HL-60 (cell line): Measurements from ENCODE around the gene GNG3.
A peak's percentile ranks its signal among the peaks of the same experiment; 100 is the strongest.
"Not testable (repeated sequence)": the region's sequence is repeated elsewhere in the genome, so short reads cannot be mapped to it uniquely, and the experiment has no call there.

ENCODE experiments used
- DNase-seq, 2 experiments: peaks; one replicate each; pipeline ENCODE4 v3.0.0-alpha.2; 2010 to 2020; ENCODE audit warnings: low read depth in 1 of 2, low spot score in 1 of 2
- H3K27ac ChIP-seq: fragments of 250-450 bp; sonication (Bioruptor Pico); replicated peaks from 2 replicates; pipeline ENCODE4 v1.5.1; 2020; ENCODE audit warnings: mild to moderate bottlenecking, moderate library complexity
- H3K27me3 ChIP-seq: fragments of 250-450 bp; sonication (Bioruptor Pico); 2 replicates; pipeline ENCODE4 v1.5.1; 2021; ENCODE audit warnings: mild to moderate bottlenecking, moderate library complexity; ENCODE audit not compliant: insufficient read depth, poor library complexity, severe bottlenecking
- H3K4me3 ChIP-seq: replicated peaks from 2 replicates; pipeline ENCODE4 v1.5.1; 2011; ENCODE audit warnings: mild to moderate bottlenecking, control low read depth, low read length; ENCODE audit not compliant: insufficient read depth
- GABPA ChIP-seq: IDR thresholded peaks from 2 replicates; pipeline ENCODE4 v1.6.1; 2012; ENCODE audit warnings: low read depth
- POLR2AphosphoS5 ChIP-seq: IDR thresholded peaks from 2 replicates; pipeline ENCODE4 v1.6.1; 2012; ENCODE audit warnings: low read depth
- SPI1 ChIP-seq: IDR thresholded peaks from 2 replicates; pipeline ENCODE4 v1.6.1; 2012; ENCODE audit warnings: low read depth, mild to moderate bottlenecking, borderline replicate concordance
- TF ChIP-seq, protein P1 (sequence below): IDR thresholded peaks from 2 replicates; pipeline ENCODE4 v1.6.1; 2012; ENCODE audit warnings: low read depth; ENCODE audit not compliant: insufficient replicate concordance
- TF ChIP-seq, protein P2 (sequence below): IDR thresholded peaks from one replicate; pipeline ENCODE4 v1.5.1; 2011; ENCODE audit warnings: low read length, control low read depth, inconsistent platforms; ENCODE audit not compliant: insufficient read depth

GNG3 gene

DNA sequence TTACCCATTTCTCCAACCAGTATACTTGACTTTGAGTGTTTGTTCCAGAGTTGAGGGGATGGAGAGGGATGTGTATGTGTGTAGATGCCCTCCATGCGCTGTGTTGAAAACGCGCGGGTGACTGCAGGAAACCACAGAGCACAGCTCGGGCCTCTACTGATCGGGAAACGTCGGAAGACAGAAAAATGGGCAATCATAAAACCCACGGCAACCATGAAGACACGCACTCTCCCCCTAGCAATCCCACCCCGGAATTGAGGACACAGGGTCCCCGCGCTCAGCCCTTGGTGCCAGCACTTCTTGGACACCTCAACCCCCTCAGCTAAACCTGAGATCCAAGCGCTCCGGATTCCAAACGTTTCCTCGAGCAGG lies 36.3 kb upstream of the GNG3 start:
- Histone ChIP-seq H3K27me3 (no peaks in the 10 kb centered on the region), H3K4me3 (peak overlapping the region; percentile 67), H3K27ac (peak overlapping the region; percentile 97)
- DNase-seq: no peak
- TF ChIP-seq, protein P1, sequence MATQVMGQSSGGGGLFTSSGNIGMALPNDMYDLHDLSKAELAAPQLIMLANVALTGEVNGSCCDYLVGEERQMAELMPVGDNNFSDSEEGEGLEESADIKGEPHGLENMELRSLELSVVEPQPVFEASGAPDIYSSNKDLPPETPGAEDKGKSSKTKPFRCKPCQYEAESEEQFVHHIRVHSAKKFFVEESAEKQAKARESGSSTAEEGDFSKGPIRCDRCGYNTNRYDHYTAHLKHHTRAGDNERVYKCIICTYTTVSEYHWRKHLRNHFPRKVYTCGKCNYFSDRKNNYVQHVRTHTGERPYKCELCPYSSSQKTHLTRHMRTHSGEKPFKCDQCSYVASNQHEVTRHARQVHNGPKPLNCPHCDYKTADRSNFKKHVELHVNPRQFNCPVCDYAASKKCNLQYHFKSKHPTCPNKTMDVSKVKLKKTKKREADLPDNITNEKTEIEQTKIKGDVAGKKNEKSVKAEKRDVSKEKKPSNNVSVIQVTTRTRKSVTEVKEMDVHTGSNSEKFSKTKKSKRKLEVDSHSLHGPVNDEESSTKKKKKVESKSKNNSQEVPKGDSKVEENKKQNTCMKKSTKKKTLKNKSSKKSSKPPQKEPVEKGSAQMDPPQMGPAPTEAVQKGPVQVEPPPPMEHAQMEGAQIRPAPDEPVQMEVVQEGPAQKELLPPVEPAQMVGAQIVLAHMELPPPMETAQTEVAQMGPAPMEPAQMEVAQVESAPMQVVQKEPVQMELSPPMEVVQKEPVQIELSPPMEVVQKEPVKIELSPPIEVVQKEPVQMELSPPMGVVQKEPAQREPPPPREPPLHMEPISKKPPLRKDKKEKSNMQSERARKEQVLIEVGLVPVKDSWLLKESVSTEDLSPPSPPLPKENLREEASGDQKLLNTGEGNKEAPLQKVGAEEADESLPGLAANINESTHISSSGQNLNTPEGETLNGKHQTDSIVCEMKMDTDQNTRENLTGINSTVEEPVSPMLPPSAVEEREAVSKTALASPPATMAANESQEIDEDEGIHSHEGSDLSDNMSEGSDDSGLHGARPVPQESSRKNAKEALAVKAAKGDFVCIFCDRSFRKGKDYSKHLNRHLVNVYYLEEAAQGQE: no peak
- TF ChIP-seq SPI1 (no peak), POLR2AphosphoS5 (no peak; the same call in 1 of the 2 replicates)

- H3K27ac ChIP-seq: peak within 1 kb of the TSS; percentile 97
- peak; percentile 90 to 95 for DNase-seq
- TF ChIP-seq, protein P2, sequence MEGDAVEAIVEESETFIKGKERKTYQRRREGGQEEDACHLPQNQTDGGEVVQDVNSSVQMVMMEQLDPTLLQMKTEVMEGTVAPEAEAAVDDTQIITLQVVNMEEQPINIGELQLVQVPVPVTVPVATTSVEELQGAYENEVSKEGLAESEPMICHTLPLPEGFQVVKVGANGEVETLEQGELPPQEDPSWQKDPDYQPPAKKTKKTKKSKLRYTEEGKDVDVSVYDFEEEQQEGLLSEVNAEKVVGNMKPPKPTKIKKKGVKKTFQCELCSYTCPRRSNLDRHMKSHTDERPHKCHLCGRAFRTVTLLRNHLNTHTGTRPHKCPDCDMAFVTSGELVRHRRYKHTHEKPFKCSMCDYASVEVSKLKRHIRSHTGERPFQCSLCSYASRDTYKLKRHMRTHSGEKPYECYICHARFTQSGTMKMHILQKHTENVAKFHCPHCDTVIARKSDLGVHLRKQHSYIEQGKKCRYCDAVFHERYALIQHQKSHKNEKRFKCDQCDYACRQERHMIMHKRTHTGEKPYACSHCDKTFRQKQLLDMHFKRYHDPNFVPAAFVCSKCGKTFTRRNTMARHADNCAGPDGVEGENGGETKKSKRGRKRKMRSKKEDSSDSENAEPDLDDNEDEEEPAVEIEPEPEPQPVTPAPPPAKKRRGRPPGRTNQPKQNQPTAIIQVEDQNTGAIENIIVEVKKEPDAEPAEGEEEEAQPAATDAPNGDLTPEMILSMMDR: no peak
- TF ChIP-seq POLR2AphosphoS5: peak; percentile 82
- TF ChIP-seq, protein P1: peak; percentile 66
- TF ChIP-seq GABPA: peak; percentile 37
- no peak for TF ChIP-seq SPI1
- H3K4me3 ChIP-seq: peak within 1 kb of the TSS; percentile 67
- H3K27me3 ChIP-seq: no peaks in the 10 kb centered on the region
Measured at GRCh38 chr11:62671608-62672389, 35.7 kb upstream of the GNG3 start, which contains the start of the genes LBHD1 and UQCC3. Gene LBHD1, minus strand, starts transcription at chr11:62672267. Its CDS starts 2,236 bp downstream, at chr11:62670031. Gene UQCC3, plus strand, starts transcription at chr11:62671673. Its CDS starts 73 bp downstream, at chr11:62671746.

DNA sequence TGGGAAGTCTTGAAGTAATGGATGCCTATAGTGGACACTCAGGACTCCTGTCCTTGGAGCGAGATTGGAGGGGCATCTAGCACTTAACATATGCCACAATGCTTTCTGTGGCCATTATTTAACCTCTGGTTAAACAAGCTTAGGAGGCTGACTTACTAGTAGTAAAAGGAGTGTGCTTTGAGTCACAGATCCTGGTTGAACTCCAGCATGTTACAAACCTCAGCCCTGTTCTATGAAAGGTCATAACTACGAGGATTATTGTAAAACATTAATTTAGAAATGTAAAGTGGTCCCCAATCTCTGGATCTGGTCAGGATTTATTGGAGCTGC lies 34.3 kb upstream of the GNG3 start:
- peak overlapping the region; percentile 67 for H3K4me3 ChIP-seq

DNA sequence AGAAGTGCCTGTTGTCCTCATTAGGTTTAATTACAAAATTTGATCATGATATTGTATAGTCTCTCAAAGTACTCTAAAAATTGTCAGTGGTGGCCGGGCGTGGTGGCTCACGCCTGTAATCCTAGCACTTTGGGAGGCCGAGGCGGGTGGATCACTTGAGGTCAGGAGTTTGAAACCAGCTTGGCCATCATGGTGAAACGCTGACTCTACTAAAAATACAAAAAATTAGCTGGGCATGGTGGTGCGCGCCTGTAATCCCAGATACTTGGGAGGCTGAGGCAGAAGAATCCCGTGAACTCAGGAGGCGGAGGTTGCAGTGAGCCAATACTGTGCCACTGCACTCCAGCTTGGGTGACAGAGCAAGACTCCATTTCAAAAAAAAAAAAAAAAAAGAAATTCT lies 32.1 kb upstream of the GNG3 start:
- not testable (repeated sequence) for DNase-seq, H3K4me3 ChIP-seq, H3K27ac ChIP-seq, H3K27me3 ChIP-seq

More for the DNA sequence above, 34.3 kb upstream of the GNG3 start:
- Histone ChIP-seq H3K27ac (peak overlapping the region; percentile 97), H3K27me3 (no peaks in the 10 kb centered on the region)
- TF ChIP-seq, protein P2: no peak
- no peak for DNase-seq

GRCh38 chr11:62676698-62677097 lies 30.8 kb upstream of the GNG3 start:
- no peak overlapping the region for H3K4me3 ChIP-seq
- no peaks in the 10 kb centered on the region for H3K27me3 ChIP-seq
- TF ChIP-seq, protein P2: no peak
- TF ChIP-seq SPI1: no peak
- TF ChIP-seq, protein P1: no peak
- TF ChIP-seq POLR2AphosphoS5: no peak
- no peak for TF ChIP-seq GABPA
- no peak for DNase-seq
- no peak overlapping the region for H3K27ac ChIP-seq
